ENCODE measurements around the gene GPR84. TPM values are rescaled to one million over a fixed set of nuclear protein-coding genes. Genes with fewer than 3 reads are reported as not detected.

GPR84 gene
- total RNA-seq, 4 donors from 2014 or later = not detected

DNA sequence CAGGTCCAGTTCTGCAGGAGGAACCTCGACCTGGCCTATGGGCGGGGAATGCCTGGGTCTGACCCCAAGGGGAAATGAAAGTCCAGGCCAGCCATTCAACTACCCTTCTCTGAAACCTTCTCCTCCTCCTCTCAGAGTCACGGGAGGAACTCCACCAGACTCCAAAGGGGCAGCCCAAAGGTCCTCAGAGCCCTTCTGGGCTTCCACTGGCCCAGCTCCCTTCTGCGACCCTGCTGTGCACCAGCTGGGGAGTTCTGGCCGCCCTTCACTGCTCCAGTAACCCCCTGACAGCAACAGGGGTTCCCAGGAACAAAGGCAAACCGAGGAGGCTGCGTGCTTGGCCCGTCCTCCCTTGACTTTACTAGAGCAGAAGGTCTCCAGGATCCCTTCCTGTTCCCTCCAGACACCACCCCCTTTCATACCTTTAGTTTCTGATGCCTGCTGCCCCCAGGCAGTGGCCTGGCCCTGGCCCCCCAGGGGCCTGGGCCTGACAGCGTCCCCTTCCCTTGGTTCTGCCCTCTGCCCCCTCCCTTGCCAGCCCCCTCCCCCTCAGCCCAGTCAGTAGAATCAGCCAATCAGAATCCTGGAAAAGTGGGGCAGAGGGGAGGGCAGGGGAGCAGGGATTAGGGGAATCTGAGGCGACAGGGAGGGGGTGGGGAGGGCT lies 21.1 kb upstream of the GPR84 start:
- in situ Hi-C loops (cut with MboI; ENCODE audit: low pct_ligation_motif_present in 1 of 4, low pct_unique_long_range_greater_than_20kb in 1 of 4, low sequenced_read_pairs in 3 of 4) = no loop called here
- TF ChIP-seq EP300 (IDR thresholded peaks at IDR 0.05; ENCODE audit: low read depth) (no peak), POLR2A (IDR thresholded peaks at IDR 0.05) (no peak), POLR2AphosphoS5 (IDR thresholded peaks at IDR 0.05) (no peak)
- TF ChIP-seq, protein P1, sequence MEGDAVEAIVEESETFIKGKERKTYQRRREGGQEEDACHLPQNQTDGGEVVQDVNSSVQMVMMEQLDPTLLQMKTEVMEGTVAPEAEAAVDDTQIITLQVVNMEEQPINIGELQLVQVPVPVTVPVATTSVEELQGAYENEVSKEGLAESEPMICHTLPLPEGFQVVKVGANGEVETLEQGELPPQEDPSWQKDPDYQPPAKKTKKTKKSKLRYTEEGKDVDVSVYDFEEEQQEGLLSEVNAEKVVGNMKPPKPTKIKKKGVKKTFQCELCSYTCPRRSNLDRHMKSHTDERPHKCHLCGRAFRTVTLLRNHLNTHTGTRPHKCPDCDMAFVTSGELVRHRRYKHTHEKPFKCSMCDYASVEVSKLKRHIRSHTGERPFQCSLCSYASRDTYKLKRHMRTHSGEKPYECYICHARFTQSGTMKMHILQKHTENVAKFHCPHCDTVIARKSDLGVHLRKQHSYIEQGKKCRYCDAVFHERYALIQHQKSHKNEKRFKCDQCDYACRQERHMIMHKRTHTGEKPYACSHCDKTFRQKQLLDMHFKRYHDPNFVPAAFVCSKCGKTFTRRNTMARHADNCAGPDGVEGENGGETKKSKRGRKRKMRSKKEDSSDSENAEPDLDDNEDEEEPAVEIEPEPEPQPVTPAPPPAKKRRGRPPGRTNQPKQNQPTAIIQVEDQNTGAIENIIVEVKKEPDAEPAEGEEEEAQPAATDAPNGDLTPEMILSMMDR (IDR thresholded peaks at IDR 0.05) = no peak
- 63% methylated on average over 10 of the region's 10 CpGs; no CpG with 5 or more reads in 1 of the 2 donors for WGBS, 2 donors (ENCODE audit: low coverage in 1 of 2)

DNA sequence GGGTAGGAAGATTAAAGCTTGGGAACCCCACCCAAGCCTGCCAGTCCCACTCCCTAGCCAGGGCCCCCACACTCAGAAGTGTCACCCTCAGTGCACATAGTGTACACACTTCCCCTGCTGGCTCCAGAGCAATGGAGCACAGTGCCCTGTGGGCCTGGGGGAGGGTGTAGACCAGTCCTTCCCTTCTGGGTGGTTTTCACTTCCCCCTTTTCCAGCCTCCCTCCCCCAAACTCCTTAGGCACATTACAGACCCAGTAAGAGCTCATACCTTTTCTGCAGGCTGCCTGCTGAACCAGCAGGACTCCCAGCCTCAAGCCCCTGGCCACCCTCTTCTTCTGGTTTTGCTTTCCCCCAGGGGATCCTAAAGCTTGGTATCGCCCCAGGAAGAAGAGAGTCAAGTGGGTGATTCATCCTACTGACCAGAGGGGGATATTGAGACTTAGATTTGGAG lies 20.3 kb upstream of the GPR84 start, which contains the start of gene ZNF385A:
Gene ZNF385A (minus strand): TSS at position 143 of the 451 bp plus-strand sequence. CDS start 219 bp downstream, outside the sequence.
- intact Hi-C loops (cut with DNase I; ENCODE audit: low total_unique reads) (no loop called here), in situ Hi-C loops (cut with MboI; ENCODE audit: low pct_ligation_motif_present in 1 of 4, low pct_unique_long_range_greater_than_20kb in 1 of 4, low sequenced_read_pairs in 3 of 4) (no loop called here)
- peak within 1 kb of the TSS; percentile 42 to 73 (median 60) for H3K27ac ChIP-seq
- no peaks in the 10 kb centered on the region for H3K9me3 ChIP-seq
- TF ChIP-seq POLR2A (IDR thresholded peaks at IDR 0.05) (peak; percentile 20), EP300 (IDR thresholded peaks at IDR 0.05; ENCODE audit: low read depth) (no peak), POLR2AphosphoS5 (IDR thresholded peaks at IDR 0.05) (peak in 2 of 3 donors; percentile 15 to 62)
- TF ChIP-seq, protein P1 (IDR thresholded peaks at IDR 0.05) = no peak
- 64 to 86% methylated on average over 1 of the region's 1 CpG for WGBS, 2 donors (ENCODE audit: low coverage in 1 of 2)
- no peaks in the 10 kb centered on the region for H3K27me3 ChIP-seq
- H3K4me1 ChIP-seq = peaks cover 4 to 21% (median 8%) of the 10 kb centered on the region in 4 donors
- no peak for DNase-seq
- H3K4me3 ChIP-seq = no peak within 1 kb of the TSS
- no peaks in the 10 kb centered on the region for H3K36me3 ChIP-seq

More for the DNA sequence above, 21.1 kb upstream of the GPR84 start:
- no peak overlapping the region for H3K4me3 ChIP-seq
- no peak for DNase-seq
- no peaks in the 10 kb centered on the region for H3K27me3 ChIP-seq
- H3K9me3 ChIP-seq = no peaks in the 10 kb centered on the region
- peak overlapping the region; percentile 40 to 73 (median 60) for H3K27ac ChIP-seq
- H3K4me1 ChIP-seq = peaks cover 4 to 21% (median 8%) of the 10 kb centered on the region in 4 donors
- H3K36me3 ChIP-seq = no peaks in the 10 kb centered on the region
- intact Hi-C loops (cut with DNase I; ENCODE audit: low total_unique reads) = no loop called here

DNA sequence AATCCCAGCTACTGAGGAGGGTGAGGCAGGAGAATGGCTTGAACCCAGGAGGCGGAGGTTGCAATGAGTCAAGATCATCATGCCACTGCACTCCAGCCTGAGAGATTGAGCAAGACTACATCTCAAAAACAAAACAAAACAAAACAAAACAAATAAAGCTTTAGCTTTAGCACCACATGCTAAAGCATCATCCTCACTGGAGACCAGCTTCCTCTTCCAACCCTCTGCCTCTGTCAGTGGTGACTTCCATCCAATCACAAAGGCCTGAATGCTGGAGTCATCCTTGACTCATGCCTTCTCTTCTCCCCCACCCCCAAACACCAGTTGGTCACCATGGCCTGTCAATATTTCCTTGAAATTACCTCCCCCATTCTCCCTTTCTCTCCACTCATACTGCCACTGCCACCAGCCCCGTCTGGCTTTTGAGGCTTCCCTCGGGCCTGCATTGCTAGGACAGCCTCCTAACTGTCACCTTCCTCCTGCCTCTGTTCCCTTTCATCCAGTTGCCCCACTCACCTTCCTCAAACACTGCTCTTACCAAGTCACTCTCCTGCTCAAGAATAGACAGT lies 18.8 kb upstream of the GPR84 start:
- Histone ChIP-seq H3K4me3 (no peak overlapping the region), H3K27ac (peak overlapping the region in 3 of 4 donors; percentile 27 to 73 (median 69)), H3K4me1 (peaks cover 8 to 28% (median 17%) of the 10 kb centered on the region in 4 donors), H3K27me3 (peaks cover 5% of the 10 kb centered on the region), H3K9me3 (no peaks in the 10 kb centered on the region), H3K36me3 (no peaks in the 10 kb centered on the region)
- no peak for DNase-seq
- peak; percentile 15 for TF ChIP-seq POLR2A (IDR thresholded peaks at IDR 0.05)
- TF ChIP-seq, protein P1 (IDR thresholded peaks at IDR 0.05) = no peak
- intact Hi-C loops (cut with DNase I; ENCODE audit: low total_unique reads) (no loop called here), in situ Hi-C loops (cut with MboI; ENCODE audit: low pct_ligation_motif_present in 1 of 4, low pct_unique_long_range_greater_than_20kb in 1 of 4, low sequenced_read_pairs in 3 of 4) (no loop called here)
- WGBS, 2 donors (ENCODE audit: low coverage in 1 of 2) = 93% methylated on average over 2 to 3 of the region's 3 CpGs

DNA sequence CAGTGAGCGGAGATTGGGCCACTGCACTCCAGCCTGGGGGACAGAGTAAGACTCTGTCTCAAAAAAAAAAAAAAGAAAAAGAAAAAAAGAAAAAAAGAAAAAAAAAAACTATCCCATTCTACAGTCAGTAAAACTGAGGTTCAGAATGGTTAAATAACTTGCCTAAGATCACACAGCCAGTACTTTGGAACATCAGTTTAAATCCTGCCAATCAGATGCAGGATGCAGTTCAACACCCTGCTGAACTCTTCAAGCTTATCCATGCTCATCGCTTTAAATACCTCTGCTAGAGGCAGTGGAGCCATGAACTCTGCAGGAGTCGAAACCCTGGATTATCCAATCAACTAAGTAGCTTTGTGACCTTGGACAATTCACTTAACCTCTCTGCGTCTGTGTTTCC lies 16.9 kb upstream of the GPR84 start:
- Histone ChIP-seq H3K27me3 (peaks cover 5% of the 10 kb centered on the region), H3K9me3 (no peaks in the 10 kb centered on the region), H3K4me1 (peaks cover 8 to 26% (median 19%) of the 10 kb centered on the region in 4 donors), H3K27ac (no peak overlapping the region), H3K36me3 (no peaks in the 10 kb centered on the region), H3K4me3 (no peak overlapping the region)
- in situ Hi-C loops (cut with MboI; ENCODE audit: low pct_ligation_motif_present in 1 of 4, low pct_unique_long_range_greater_than_20kb in 1 of 4, low sequenced_read_pairs in 3 of 4) = no loop called here
- no peak for DNase-seq
- TF ChIP-seq POLR2AphosphoS5 (IDR thresholded peaks at IDR 0.05) (no peak), EP300 (IDR thresholded peaks at IDR 0.05; ENCODE audit: low read depth) (no peak), POLR2A (IDR thresholded peaks at IDR 0.05) (no peak)
- TF ChIP-seq, protein P1 (IDR thresholded peaks at IDR 0.05) = no peak
- intact Hi-C loops (cut with DNase I; ENCODE audit: low total_unique reads) = no loop called here
- 80 to 92% methylated on average over 3 to 4 of the region's 4 CpGs for WGBS, 2 donors (ENCODE audit: low coverage in 1 of 2)

Measured in transverse colon (tissue), 4 donors.